HG03159 (cell line): ENCODE measurements around the gene CENPN.

Experiments used
- ATAC-seq: cut with Tn5 transposase; IDR thresholded peaks from one replicate; pipeline ENCODE4 v1.9.1; 2021; ENCODE audit warnings: mild to moderate bottlenecking, moderate library complexity; ENCODE audit not compliant: unreplicated experiment

Gene CENPN

GRCh38 chr16:80990978-80991377 lies 16.0 kb upstream of the CENPN start:
- ATAC-seq = no peak

GRCh38 chr16:80991792-80992430 lies 15.1 kb upstream of the CENPN start:
- no peak for ATAC-seq

DNA sequence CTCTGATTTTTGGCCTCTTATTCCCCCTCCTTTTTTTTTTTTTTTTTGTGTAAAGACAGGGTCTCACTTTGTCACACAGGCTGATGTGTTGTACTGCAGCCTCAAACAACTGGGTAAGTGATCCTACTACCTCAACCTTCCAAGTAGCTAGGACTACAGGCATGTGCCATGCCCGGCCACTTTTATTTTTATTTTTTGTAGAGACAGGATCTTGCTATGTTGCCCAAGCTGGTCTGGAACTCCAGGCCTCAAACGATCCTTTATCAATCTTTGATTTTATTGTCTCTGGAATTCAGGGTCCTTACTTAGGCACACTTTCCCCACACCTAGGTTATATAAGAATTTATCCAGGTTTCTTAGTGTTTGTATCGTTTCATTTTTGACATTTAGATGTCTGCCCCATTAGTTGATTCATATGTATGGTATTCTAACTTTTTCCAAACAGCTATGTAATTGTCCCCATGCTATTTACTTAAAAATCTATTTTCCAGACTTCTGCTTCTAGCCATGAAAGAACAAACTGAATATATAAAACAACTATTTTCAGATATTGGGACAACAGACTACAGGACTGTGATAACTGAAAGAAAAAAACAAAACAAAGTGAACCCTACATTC lies 14.2 kb upstream of the CENPN start:
- no peak for ATAC-seq

DNA sequence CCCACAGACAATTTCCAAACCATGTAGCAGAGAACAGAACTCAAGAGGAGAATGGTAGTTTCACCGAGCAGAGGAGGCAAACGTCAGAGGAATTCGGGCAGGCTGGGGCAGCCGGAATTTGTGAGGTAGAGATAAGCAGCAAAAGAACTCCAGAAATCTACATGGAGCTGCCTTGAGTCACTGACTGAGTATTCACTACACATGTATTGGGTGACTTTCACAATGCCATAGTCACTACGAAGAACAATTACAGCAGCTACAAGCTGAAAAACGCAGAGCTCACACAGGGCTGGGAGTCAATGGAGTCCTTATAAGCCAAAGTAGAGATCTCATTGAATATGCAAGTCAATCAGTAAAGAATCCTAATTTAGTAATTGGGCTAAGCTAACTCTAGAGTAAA lies 13.7 kb upstream of the CENPN start:
- no peak for ATAC-seq

DNA sequence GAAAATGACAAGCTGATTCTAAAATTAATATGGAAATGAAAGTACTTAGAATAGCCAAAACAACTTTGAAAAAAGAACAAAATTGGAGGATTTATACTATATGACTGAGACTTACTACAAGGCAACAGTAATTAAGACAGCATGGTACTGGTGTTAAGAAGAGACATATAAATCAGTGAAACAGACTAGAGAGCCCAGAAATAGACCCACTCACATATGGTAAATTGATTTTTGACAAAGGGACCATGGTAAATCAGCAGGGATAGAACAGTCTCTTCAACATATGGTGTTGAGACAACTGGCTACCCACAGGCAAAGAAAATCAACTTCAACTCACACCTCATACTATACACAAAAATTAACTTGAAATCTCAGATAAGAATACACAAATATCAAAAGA lies 13.2 kb upstream of the CENPN start:
- ATAC-seq = no peak

DNA sequence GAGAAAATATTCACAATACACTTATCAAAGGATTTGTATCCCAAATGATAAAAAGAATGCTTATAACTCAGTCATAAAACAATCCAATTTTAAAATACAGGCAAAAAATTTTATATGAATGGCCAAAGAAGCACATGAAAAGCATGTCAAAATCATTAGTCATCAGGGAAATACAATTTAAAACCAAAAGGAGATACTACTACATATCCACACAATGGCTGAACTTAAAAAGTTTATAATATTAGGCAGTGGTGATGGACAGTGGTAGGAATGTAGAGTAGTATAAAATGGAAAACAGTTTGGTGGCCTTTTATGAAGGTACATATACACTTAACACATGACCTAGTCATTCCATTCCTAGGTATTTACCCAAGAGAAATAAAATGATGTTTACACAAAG lies 12.6 kb upstream of the CENPN start:
- ATAC-seq = no peak

DNA sequence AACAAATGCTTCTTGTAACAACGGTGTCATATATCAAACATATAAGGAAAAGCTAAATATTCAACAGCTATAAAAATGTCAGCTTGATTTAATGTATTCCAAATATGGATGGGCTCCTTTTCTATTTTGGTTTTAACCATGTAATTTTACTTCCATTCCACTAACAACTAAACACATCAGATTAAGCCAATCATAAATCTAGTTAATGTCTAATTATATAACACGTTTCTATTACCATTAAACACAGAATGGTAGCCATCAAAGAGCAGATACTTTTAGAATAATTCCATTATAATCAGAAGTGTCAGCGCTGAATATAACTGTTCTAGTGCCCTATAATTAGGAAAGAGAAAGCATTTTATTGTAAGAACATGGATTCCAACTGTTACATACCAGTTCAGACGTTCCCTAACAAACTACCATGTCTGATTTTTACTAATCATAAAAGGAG lies 10.3 kb upstream of the CENPN start:
- ATAC-seq = peak; percentile 25

DNA sequence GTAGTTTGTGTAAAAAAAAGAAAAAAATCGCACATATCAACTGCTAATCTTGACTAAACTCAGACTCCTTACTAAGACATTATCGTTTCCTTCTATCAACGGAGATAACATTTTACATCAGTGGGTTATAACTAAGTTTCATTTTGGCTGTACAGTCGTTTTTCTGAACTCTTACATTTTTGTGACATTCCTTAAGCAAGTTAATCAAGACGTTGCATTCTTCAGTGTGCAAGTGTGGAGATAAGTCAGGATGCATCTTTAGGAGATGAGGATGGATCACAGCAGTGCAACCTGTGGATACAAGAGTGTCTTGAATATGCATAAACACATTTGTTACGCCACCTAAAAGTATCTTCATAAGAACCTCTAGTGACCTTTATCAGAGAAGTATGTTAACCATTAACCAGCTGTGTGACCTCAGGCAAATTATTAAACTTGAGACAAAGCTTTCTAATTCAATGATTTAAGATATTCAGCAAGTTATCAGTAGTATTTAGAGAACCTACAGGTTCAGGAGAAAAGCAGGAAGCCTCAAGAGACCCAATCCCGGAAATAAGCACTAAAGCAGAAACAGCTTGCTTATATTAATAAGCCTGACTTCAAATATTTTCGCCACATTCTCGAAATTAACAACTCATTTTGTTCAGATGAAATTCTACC lies 9.7 kb upstream of the CENPN start:
- ATAC-seq = peak; percentile 75

DNA sequence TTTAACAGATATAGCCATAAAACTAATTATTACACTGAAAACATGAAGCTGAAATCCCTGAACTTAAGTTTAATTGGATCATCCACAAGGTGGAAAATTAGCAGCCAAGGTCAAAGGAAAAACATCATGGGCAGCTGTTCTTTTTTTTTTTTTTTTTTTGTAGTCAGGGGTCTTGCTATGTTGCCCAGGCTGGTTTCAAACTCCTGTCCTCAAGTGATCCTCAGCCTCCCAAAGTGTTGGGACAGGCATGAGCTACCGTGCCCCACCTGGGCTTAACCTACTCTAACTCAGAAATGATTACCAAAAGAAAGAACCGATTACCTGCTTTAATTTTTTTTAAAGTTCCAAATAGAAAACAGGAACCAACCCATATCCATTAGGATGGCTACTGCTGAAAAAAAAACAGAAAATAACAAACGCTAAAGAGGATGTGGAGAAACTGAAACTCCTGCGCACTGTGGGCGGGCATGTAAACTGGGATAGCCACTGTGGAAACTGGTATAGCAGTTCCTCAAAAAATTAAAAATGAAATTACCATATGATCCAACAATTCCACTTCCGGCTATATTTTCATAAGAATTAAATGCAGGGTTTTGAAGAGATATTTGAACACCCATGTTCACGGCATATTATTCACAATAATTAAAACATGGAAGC lies 8.9 kb upstream of the CENPN start:
- ATAC-seq = no peak

- ATAC-seq = no peak
These were observed 6.1 kb upstream of the CENPN start for GRCh38 chr16:81000873-81001272.

GRCh38 chr16:81001330-81001729 lies 5.7 kb upstream of the CENPN start:
- no peak for ATAC-seq

- no peak for ATAC-seq
These were observed 4.0 kb upstream of the CENPN start for GRCh38 chr16:81003064-81003463.

DNA sequence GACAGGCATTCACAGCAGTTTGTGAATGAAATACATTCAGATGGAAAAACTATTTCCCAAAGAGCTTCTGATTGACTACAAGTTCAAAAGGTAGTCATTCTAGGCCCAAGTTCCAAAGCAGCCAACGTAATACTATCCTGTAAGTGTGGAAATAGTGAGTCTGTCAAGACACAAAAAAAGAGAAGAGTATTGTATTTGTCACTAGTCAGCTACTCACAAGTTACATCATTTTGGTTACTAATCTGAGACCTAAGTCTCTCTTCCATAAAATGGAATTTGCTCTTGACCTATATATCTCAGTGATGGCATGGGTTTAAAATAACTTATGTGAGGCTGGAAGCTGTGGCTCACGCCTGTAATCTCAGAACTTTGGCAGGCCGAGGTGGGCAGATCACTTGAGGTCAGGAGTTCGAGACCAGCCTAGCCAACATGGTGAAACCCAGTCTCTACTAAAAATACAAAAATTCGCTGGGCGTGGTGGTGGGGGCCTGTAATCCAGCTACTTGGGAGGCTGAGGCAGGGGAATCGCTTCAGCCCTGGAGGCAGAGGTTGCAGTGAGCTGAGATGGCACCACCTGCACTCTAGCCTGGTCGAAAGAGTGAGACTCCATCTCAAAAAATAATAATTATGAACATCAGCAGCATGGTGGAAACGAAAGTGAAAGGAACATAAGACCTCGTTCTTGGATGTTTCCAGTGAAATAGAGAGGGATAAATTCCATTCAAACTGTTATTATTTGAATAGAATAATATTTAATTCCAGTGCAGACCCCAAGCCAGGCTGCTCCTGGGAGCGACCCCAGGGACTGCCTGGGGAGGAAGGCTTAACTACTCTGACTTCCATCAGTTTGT lies 3.2 kb upstream of the CENPN start:
- ATAC-seq = no peak

- no peak for ATAC-seq
These were observed 2.2 kb upstream of the CENPN start for GRCh38 chr16:81004646-81005353.

- ATAC-seq = no peak
These were observed 1.3 kb upstream of the CENPN start for GRCh38 chr16:81005610-81006161.

GRCh38 chr16:81006211-81006812 lies 702 bp upstream of the CENPN start:
- ATAC-seq = peak; percentile 34

GRCh38 chr16:81008505-81008789 lies 1.4 kb downstream of the CENPN start:
- ATAC-seq = no peak

- no peak for ATAC-seq
These were observed 6.0 kb downstream of the CENPN start for GRCh38 chr16:81012974-81013373.

DNA sequence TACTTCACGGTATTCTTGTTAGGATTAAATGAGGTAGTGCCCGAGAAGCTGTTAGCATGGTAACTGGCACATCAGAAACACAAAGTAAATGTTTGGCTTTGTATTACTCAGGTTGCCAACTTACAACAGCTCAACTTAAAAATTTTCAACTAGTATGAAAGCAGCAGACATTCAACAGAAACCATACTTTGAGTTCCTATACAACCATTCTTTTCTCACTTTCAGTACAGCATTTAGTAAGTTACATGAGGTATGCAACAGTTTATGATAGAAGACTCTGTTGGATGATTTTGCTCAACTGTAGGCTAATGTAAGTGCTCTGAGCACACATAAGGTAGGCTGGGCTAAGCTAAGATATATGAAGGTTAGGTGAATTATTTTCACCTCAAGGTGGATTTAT lies 7.7 kb downstream of the CENPN start:
- no peak for ATAC-seq

GRCh38 chr16:81018496-81018895 lies 11.5 kb downstream of the CENPN start:
- ATAC-seq = no peak
